ENCODE results near the gene S100A10. TPM values are rescaled to one million over a fixed set of nuclear protein-coding genes. Genes with fewer than 3 reads are reported as not detected.

S100A10 gene
- total RNA-seq, 6 experiments from 2014 or later = 390 to 518 (median 442) TPM

DNA sequence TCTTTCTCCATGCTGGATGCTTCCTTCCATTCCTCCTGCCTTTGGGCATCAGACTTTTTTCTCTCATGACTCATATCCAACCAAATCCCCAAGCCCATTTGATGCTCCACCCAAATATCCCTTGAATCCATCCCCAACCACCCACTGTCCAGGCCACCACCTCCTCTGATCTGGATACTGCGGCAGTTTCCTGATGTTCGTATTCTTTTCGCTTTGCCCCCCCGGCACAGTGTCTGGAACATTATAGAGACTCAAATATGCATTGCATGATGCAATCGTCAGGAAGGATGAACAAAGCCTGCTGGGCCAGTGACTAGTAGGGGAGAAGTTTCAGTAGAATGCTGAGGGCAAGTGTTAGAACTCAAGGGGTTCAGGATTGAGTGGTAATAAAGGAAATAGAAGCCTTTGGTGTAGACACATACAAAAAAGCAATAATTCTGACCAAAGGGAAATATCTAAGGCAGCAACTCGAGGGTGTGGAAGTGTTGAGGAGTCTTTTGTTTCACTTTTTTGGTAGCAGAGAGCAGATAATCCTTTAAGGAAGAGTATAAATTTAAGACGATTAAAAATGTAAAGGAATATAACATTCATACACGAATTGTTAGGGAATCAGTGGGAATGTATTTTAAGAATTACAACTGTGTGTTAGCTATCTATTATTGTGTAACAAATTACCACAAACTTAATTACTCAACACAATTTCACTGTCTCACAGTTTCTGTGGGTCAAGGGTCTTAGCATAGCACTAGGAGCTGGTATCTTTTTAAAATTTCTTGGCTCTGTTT is 35.7 kb upstream of the S100A10 start:
- peaks cover 40% of the 10 kb centered on the region for H3K4me1 Mint-ChIP-seq (ENCODE audit: low read depth)
- no peak overlapping the region for H3K4me3 Mint-ChIP-seq
- H3K36me3 Mint-ChIP-seq (ENCODE audit: low read depth) = peaks cover 38% of the 10 kb centered on the region
- DNase-seq = peak; percentile 11
- H3K9me3 Mint-ChIP-seq = no peaks in the 10 kb centered on the region
- H3K27ac Mint-ChIP-seq = peak overlapping the region; percentile 20
- H3K27me3 Mint-ChIP-seq (ENCODE audit: insufficient read depth) = peaks cover 2% of the 10 kb centered on the region
- no peak for TF ChIP-seq CTCF (IDR thresholded peaks at IDR 0.05)

DNA sequence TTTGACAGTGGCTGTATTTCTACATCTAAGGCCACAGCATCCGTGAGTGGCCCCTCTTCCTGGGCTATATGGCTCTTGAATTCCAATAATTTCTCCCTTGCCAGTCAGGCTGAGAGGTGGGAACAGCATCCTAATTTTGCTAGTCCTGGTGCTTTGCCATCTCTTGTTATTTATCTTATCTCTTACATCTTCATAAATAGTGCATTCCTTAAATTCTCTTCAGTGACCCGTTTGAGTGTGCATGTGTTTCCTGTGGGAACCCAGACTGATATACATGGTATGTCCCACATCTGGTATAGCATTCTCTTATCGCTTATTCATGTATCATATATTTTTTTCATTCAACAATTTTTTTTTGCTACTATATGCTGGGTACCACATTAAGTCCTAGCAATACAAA is 33.2 kb upstream of the S100A10 start:
- DNase-seq = no peak
- no peak for TF ChIP-seq CTCF (IDR thresholded peaks at IDR 0.05)
- Mint-ChIP-seq H3K4me1 (ENCODE audit: low read depth) (peaks cover 24% of the 10 kb centered on the region), H3K27ac (no peak overlapping the region), H3K4me3 (no peak overlapping the region), H3K9me3 (no peaks in the 10 kb centered on the region), H3K36me3 (ENCODE audit: low read depth) (peaks cover 15% of the 10 kb centered on the region), H3K27me3 (ENCODE audit: insufficient read depth) (peaks cover 12% of the 10 kb centered on the region)

GRCh38 chr1:152024223-152024622 is 30.6 kb upstream of the S100A10 start:
- Mint-ChIP-seq H3K9me3 (no peaks in the 10 kb centered on the region), H3K4me1 (ENCODE audit: low read depth) (peaks cover 17% of the 10 kb centered on the region), H3K27ac (no peak overlapping the region)

GRCh38 chr1:152023221-152023620 is 29.6 kb upstream of the S100A10 start:
- Mint-ChIP-seq H3K36me3 (ENCODE audit: low read depth) (no peaks in the 10 kb centered on the region), H3K4me3 (no peak overlapping the region), H3K27me3 (ENCODE audit: insufficient read depth) (peaks cover 29% of the 10 kb centered on the region), H3K27ac (no peak overlapping the region), H3K9me3 (no peaks in the 10 kb centered on the region), H3K4me1 (ENCODE audit: low read depth) (peaks cover 9% of the 10 kb centered on the region)
- no peak for TF ChIP-seq CTCF (IDR thresholded peaks at IDR 0.05)
- no peak for DNase-seq

More at GRCh38 chr1:152024223-152024622, 30.6 kb upstream of the S100A10 start:
- H3K36me3 Mint-ChIP-seq (ENCODE audit: low read depth) = no peaks in the 10 kb centered on the region
- no peak for DNase-seq
- H3K27me3 Mint-ChIP-seq (ENCODE audit: insufficient read depth) = peaks cover 25% of the 10 kb centered on the region
- TF ChIP-seq CTCF (IDR thresholded peaks at IDR 0.05) = no peak
- H3K4me3 Mint-ChIP-seq = no peak overlapping the region

GRCh38 chr1:152022474-152022873 is 28.8 kb upstream of the S100A10 start:
- no peak for DNase-seq
- Mint-ChIP-seq H3K27ac (no peak overlapping the region), H3K9me3 (no peaks in the 10 kb centered on the region), H3K27me3 (ENCODE audit: insufficient read depth) (peaks cover 33% of the 10 kb centered on the region), H3K36me3 (ENCODE audit: low read depth) (no peaks in the 10 kb centered on the region), H3K4me1 (ENCODE audit: low read depth) (peaks cover 9% of the 10 kb centered on the region), H3K4me3 (no peak overlapping the region)
- TF ChIP-seq CTCF (IDR thresholded peaks at IDR 0.05) = no peak

Data from HFFc6 (cell line).